GM13976 (cell line): Measurements from ENCODE around the gene ZNF780A.

Experiments
- DNase-seq: peaks from one replicate; pipeline ENCODE4 v3.0.0; 2012; ENCODE audit warnings: low spot score
- CTCF ChIP-seq: IDR thresholded peaks from 2 replicates; pipeline ENCODE4 v1.5.1; 2012; ENCODE audit warnings: borderline replicate concordance, mild to moderate bottlenecking; ENCODE audit not compliant: insufficient read depth; ENCODE audit errors: extremely low read depth, missing control alignments, control extremely low read depth
- in situ Hi-C: fragments of 300-500 bp; cut with MboI; formaldehyde crosslinking; loops from one replicate; pipeline ENCODE4 v1.12.0; 2022; ENCODE audit warnings: low sequenced_read_pairs, mixed read lengths, inconsistent platforms; ENCODE audit not compliant: unreplicated experiment

The ZNF780A gene

GRCh38 chr19:40025938-40026596, 64.7 kb downstream of the ZNF780A start:
- in situ Hi-C loops: no loop called here
- TF ChIP-seq CTCF: no peak
- no peak for DNase-seq

- no peak for TF ChIP-seq CTCF
- DNase-seq: no peak
- in situ Hi-C loops: no loop called here
Measured at GRCh38 chr19:40023969-40024368, 66.8 kb downstream of the ZNF780A start.
